ENCODE measurements around the gene CUEDC2.

The CUEDC2 gene

GRCh38 chr10:102444851-102445250, 12.5 kb upstream of the CUEDC2 start:
- no peak overlapping the region for H3K4me2 ChIP-seq (ENCODE audit: low read depth, low read length, poor library complexity, severe bottlenecking)
- H3K4me3 ChIP-seq (ENCODE audit: insufficient read depth, low read length, poor library complexity, severe bottlenecking) = no peak overlapping the region
- H2AFZ ChIP-seq (ENCODE audit: low read depth, low read length, severe bottlenecking) = no peak overlapping the region
- H3F3A ChIP-seq (ENCODE audit: insufficient read depth) = peaks cover 2% of the 10 kb centered on the region; the same call in 1 of the 2 replicates
- no peaks in the 10 kb centered on the region for H3K36me3 ChIP-seq (ENCODE audit: low read length)
- no peaks in the 10 kb centered on the region for H3K9me2 ChIP-seq (replicated peaks; ENCODE audit: insufficient read depth, low read length)
- H3K9me3 ChIP-seq (ENCODE audit: insufficient read depth, low read length) = no peaks in the 10 kb centered on the region
- no peak overlapping the region for H3K9ac ChIP-seq (ENCODE audit: low read length)
- H3K79me2 ChIP-seq (ENCODE audit: insufficient read depth, low read length) = no peaks in the 10 kb centered on the region
- H3K27ac ChIP-seq (ENCODE audit: low read depth, low read length) = no peak overlapping the region
- H3K27me3 ChIP-seq (ENCODE audit: low read length) = no peaks in the 10 kb centered on the region
- TF ChIP-seq CTCF (IDR thresholded peaks at IDR 0.05; ENCODE audit: insufficient read depth, low read length, poor library complexity, severe bottlenecking) (no peak), EZH2phosphoT487 (conservative IDR thresholded peaks at IDR 0.05; ENCODE audit: low read length) (no peak)
- no peaks in the 10 kb centered on the region for H4K20me1 ChIP-seq (ENCODE audit: low read depth, low read length)

DNA sequence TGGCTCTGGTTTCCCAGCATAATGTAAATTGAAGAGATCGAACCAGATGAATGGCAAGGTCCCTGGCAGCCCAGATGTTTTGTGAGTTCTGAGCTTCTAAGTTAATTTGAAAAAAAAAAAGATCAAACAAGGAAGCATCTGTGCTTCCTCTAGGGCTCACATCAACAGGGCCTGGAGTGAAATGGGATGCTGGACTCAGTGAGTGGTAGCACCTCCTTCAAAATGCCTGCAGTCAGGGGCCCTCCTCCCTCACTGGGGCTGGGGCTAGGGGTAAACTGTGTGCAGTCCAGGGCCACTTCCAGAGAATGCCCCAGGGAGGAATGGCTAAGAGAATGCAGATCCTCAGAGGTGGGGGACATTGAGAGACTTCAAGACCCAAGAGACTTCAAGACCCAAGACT, 6.0 kb upstream of the CUEDC2 start:
- no peak overlapping the region for H3K4me2 ChIP-seq (ENCODE audit: low read depth, low read length, poor library complexity, severe bottlenecking)
- H3K9me3 ChIP-seq (ENCODE audit: insufficient read depth, low read length) = no peaks in the 10 kb centered on the region
- no peak overlapping the region for H3K27ac ChIP-seq (ENCODE audit: low read depth, low read length)
- no peaks in the 10 kb centered on the region for H3K36me3 ChIP-seq (ENCODE audit: low read length)
- no peaks in the 10 kb centered on the region for H3K79me2 ChIP-seq (ENCODE audit: insufficient read depth, low read length)
- H3K9me2 ChIP-seq (replicated peaks; ENCODE audit: insufficient read depth, low read length) = no peaks in the 10 kb centered on the region
- H4K20me1 ChIP-seq (ENCODE audit: low read depth, low read length) = no peaks in the 10 kb centered on the region
- TF ChIP-seq EZH2phosphoT487 (conservative IDR thresholded peaks at IDR 0.05; ENCODE audit: low read length) (no peak), CTCF (IDR thresholded peaks at IDR 0.05; ENCODE audit: insufficient read depth, low read length, poor library complexity, severe bottlenecking) (no peak)
- H3K4me3 ChIP-seq (ENCODE audit: insufficient read depth, low read length, poor library complexity, severe bottlenecking) = no peak overlapping the region
- no peaks in the 10 kb centered on the region for H3F3A ChIP-seq (ENCODE audit: insufficient read depth)
- no peak overlapping the region for H2AFZ ChIP-seq (ENCODE audit: low read depth, low read length, severe bottlenecking)
- no peak overlapping the region for H3K9ac ChIP-seq (ENCODE audit: low read length)
- H3K27me3 ChIP-seq (ENCODE audit: low read length) = no peaks in the 10 kb centered on the region

DNA sequence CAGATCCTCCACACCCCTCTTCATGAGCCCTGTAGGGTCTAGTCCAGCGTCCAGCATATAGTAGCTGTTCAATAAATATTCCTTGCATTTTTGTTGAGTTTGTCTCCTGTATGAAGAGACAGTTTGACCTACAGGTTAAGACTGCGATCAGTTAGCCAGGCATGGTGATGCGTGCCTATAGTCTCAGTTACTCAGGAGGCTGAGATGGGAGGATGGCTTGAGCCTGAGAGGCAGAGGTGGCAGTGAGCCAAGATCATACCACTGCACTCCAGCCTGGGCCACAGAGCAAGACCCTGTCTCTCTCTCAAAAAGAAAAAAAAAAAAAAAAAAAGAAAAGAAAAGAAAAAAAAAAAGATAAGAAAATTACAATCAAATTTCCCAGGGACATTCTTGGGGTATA, 5.1 kb upstream of the CUEDC2 start:
- Histone ChIP-seq H4K20me1 (ENCODE audit: low read depth, low read length) (no peaks in the 10 kb centered on the region), H3K9ac (ENCODE audit: low read length) (no peak overlapping the region), H3K4me3 (ENCODE audit: insufficient read depth, low read length, poor library complexity, severe bottlenecking) (no peak overlapping the region), H3K27me3 (ENCODE audit: low read length) (no peaks in the 10 kb centered on the region), H3K9me3 (ENCODE audit: insufficient read depth, low read length) (no peaks in the 10 kb centered on the region), H3K36me3 (ENCODE audit: low read length) (no peaks in the 10 kb centered on the region), H3F3A (ENCODE audit: insufficient read depth) (no peaks in the 10 kb centered on the region), H3K4me2 (ENCODE audit: low read depth, low read length, poor library complexity, severe bottlenecking) (no peak overlapping the region), H3K9me2 (replicated peaks; ENCODE audit: insufficient read depth, low read length) (no peaks in the 10 kb centered on the region), H3K27ac (ENCODE audit: low read depth, low read length) (no peak overlapping the region), H3K79me2 (ENCODE audit: insufficient read depth, low read length) (no peaks in the 10 kb centered on the region), H2AFZ (ENCODE audit: low read depth, low read length, severe bottlenecking) (no peak overlapping the region)
- TF ChIP-seq EZH2phosphoT487 (conservative IDR thresholded peaks at IDR 0.05; ENCODE audit: low read length) = no peak
- TF ChIP-seq CTCF (IDR thresholded peaks at IDR 0.05; ENCODE audit: insufficient read depth, low read length, poor library complexity, severe bottlenecking) = no peak
